T47D (cell line): ENCODE results near the gene PPP1R12C.
A peak's percentile ranks its signal among the peaks of the same experiment; 100 is the strongest.

Source experiments
- DNase-seq, 2 experiments: peaks; one replicate each; pipeline versions ENCODE4 v3.0.0 to v3.0.0-alpha.2; 2011 to 2012; ENCODE audit warnings: low read depth in 1 of 2, low spot score in 1 of 2
- JUND ChIP-seq: IDR thresholded peaks from 2 replicates; pipeline ENCODE4 v1.6.1; 2012; ENCODE audit warnings: low read depth
- in situ Hi-C: cut with HindIII; loops from 2 replicates; pipeline ENCODE4 v1.10.0; 2016; ENCODE audit warnings: low sequenced_read_pairs, low pct_unique_long_range_greater_than_20kb

PPP1R12C gene

DNA sequence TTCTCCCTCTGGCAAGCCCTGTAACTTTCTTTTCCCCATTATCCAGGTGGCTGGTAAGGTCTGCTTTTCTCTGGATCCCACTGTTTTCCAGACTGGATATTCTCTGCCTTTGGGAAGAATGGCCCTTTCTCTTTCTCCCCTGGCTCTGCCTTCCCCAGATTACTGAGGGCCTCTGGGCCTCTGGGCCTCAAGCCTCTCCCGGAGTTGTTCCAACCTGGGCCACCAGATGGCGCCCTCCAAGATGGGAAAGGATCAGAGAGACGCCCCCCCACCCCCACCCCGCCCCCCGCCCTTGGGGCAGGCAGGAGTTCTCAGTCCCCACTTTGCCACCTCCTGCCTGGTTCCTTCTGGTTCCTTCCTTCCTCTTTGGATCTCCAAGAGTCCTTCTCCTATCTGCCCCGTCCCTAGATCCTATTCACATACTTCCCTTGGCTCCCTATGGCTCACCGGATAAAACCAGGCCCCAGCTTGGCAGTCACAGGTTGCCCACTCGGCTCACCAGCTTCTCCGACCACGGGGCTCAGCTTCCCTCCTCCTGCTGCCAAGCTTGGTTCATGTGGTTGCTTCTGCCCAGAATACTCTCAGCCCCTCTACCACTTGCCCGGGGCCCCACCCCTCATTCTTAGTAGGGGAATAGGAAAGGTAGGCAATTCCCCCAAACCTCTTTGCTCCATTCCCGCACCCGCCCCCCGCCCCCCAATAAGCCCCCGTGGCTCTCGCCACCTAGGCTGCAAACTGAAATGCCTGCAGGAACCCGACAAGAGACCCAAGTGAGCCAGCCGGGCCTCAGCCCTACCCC lies 28.7 kb downstream of the PPP1R12C start:
- peak; percentile 69 to 74 for DNase-seq
- TF ChIP-seq JUND: no peak
- in situ Hi-C loops: no loop called here

DNA sequence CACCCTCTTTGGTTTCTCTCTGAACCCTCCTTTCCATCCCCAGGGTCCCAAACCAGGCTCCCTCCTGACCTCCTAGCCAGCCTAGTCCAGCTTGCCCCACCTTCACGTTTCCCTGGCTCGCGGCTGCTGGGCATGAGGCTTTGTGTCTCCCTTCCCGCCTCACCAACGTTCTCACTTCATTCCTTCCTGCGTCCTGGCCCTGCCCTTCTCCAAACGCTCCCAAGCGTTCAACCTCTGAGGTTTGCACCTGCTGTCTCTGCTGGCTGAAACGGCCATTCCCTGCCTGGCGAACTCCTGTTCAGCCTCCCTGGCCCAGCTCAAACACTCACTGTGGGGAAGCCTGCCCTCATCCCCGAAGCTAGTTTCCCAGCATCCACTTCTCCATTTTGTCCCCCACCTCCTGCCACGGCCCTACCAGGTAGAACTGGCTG lies 29.4 kb downstream of the PPP1R12C start:
- no peak for DNase-seq
- in situ Hi-C loops: no loop called here
- no peak for TF ChIP-seq JUND

DNA sequence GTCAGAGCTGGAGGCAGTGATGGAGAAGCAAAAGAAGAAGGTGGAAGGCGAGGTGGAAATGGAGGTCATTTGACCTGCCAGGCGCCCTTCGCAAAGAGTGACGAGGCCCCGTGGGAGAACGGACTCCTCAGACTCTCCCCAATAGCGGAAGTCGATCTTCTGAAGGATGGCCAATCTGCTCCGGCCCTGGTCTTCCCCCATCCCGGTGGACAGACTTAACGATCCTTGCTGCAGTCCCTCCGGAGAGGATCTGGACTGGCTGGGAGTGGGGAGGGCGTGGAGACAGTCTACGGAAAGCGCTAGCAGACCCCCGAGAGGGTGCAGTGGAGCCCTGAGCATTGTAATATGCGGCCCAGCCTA lies 29.9 kb downstream of the PPP1R12C start:
- DNase-seq: no peak
- in situ Hi-C loops: no loop called here
- TF ChIP-seq JUND: no peak

DNA sequence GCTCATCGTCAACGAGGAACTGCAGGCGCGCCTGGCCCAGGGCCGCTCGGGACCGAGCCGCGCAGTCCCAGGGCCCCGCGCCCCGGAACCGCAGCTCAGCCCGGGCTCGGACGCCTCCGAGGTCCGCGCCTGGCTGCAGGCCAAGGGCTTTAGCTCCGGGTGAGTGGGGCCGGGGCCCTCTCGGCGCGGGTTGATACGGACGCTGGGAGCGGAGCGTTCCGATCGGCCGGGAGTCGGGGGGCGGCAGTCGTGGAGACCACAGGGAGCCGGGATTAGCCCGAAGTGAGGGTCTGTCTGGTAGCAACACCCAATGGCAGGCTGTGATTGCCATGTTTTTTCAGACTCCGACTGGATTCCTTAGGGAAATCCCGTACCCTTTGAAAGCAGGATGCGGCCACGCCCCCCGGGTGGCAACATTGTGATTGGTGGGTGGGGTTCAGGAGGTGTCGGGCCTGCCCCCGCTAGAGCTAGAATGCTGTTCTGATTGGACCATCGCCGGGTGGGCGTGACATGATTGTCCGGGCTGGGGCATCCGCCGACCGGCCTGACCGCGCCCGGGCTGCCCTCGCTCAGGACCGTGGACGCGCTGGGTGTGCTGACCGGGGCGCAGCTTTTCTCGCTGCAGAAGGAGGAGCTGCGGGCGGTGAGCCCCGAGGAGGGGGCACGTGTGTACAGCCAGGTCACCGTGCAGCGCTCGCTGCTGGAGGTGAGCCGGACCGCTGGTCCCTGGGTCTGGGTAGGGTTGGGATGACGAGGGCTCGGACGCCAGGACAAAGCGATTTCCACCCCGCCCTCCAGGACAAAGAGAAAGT lies 30.5 kb downstream of the PPP1R12C start:
- DNase-seq: no peak
- in situ Hi-C loops: no loop called here
- TF ChIP-seq JUND: no peak

DNA sequence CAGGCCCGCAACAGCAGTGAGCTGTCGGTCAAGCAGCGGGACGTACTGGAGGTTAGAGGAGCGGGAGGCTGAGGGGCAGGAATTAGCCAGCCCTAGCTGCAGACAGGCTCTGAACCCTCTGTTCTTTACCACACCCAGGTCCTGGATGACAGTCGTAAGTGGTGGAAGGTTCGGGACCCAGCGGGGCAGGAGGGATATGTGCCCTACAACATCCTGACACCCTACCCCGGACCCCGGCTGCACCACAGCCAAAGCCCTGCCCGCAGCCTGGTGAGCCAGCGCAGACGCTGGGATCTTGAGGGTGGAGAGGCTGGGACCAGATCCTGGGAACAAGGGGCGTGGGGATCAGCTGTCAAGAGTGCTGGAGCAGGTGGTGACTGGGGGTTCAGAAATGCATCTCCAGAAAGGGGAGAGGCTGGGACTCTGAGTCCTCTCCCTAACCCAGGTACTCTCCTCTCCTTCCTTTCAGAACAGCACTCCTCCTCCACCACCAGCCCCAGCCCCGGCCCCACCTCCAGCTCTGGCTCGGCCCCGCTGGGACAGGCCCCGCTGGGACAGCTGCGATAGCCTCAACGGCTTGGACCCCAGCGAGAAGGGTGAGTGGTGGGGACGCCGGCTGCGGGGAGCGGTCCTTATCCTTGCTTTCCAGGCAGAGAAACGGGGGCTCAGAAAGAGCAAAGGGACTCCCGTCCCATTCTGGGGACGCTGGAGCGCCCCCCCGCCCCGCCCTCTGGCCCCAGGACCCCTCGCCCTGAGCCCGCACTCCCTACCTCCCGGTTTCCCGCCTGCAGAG lies 31.3 kb downstream of the PPP1R12C start:
- no peak for DNase-seq
- TF ChIP-seq JUND: no peak
- in situ Hi-C loops: no loop called here

DNA sequence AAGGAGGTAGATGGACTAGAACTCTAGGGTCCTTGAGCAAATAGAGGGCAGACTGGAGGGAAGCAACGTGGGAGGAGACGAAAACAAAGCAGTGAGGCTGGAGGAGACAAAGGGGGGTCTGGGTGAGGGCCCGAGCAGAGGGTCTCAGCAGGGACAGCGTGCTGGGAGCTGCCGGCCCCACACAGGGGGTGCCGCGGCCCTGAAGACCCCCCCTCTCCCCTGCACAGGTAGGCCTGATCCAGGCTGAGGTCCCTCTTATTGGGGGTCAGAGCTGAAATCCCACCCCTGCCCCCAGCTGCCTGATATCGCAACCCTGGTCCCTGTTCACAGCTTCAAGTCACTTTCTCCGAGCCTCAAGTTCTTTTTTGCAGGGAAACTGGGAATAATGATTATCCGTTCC lies 33.0 kb downstream of the PPP1R12C start:
- DNase-seq: no peak
- in situ Hi-C loops: no loop called here

DNA sequence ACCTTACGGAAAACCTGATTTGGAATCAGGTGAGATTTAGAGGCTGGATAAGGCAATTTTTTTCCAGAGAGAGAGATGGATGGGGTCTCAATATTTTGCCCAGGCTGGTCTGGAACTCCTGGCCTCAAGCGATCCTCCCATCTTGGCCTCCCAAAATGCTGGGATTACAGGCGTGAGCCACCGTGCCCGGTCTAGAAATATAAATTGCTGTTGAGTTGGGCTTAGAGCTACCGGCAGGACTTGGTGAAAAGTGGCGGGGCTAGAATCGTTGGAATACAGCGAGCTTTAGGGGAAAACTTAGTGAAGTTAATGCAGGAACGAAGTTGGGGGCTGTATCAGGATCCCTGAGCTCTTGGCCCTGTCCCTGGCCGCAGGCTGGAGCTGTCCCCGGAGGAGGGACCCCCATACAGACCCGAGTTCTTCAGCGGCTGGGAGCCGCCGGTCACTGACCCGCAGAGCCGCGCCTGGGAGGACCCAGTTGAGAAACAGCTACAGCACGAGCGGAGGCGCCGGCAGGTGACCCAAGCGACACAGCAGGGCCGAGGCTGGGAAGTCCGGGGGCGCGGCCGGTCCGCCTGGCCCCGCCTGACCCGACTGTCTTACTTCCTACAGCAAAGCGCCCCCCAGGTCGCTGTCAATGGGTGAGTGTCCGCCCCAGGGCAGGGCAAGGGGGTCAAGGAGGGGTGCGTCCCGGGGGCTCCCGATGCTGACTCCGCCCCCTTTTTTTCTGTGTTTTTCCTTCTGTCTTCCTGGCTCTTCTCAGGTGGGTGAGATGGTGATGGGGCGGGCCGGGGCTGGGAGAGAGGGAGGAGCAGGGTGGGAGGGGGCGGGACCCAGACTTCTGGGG lies 34.2 kb downstream of the PPP1R12C start:
- in situ Hi-C loops: no loop called here
- TF ChIP-seq JUND: no peak

More for the DNA sequence above, 33.0 kb downstream of the PPP1R12C start:
- no peak for TF ChIP-seq JUND

DNA sequence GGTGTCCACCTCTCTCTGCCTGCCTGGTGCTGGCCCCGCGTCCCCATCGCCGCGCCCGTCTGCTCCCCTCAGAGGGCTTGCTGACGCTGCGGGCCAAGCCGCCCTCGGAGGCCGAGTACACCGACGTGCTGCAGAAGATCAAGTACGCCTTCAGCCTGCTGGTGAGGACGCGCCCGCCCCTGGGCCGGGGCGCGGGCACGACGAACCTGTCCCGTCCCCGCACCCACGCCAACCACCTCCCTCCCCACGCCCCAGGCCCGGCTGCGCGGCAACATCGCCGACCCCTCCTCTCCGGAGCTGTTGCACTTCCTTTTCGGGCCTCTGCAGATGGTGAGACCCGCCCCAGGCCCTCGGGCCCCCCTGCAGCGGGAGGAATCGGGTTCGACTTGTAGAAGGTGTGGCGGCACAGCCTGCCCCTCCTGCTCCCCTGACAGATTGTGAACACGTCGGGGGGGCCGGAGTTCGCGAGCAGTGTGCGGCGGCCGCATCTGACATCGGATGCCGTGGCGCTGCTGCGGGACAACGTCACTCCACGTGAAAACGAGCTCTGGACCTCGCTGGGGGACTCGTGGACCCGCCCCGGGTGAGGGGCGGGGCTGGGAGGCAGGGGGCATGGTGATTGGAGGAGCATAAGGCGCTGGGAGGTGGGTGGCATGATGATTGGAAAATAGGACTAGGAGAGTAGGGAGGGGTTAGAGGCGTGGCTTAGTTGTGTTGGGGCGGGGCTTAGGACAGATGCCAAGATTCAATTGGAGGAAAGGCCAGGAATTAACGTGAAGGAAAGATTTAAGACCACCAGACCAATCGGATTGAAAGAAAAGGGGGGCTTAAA lies 35.2 kb downstream of the PPP1R12C start:
- in situ Hi-C loops: no loop called here
- TF ChIP-seq JUND: no peak
- no peak for DNase-seq

More for the DNA sequence above, 34.2 kb downstream of the PPP1R12C start:
- DNase-seq: no peak

DNA sequence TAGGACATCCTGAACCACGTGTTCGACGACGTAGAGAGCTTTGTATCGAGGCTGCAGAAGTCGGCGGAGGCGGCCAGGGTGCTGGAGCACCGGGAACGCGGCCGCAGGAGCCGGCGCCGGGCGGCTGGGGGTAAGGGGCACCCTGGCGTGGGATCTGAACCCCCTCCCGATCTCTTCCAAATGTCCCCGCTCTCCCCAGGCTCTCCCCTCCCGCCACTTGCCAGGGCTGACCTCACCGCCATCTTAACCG lies 35.7 kb downstream of the PPP1R12C start:
- DNase-seq: no peak
- no peak for TF ChIP-seq JUND
- in situ Hi-C loops: no loop called here

DNA sequence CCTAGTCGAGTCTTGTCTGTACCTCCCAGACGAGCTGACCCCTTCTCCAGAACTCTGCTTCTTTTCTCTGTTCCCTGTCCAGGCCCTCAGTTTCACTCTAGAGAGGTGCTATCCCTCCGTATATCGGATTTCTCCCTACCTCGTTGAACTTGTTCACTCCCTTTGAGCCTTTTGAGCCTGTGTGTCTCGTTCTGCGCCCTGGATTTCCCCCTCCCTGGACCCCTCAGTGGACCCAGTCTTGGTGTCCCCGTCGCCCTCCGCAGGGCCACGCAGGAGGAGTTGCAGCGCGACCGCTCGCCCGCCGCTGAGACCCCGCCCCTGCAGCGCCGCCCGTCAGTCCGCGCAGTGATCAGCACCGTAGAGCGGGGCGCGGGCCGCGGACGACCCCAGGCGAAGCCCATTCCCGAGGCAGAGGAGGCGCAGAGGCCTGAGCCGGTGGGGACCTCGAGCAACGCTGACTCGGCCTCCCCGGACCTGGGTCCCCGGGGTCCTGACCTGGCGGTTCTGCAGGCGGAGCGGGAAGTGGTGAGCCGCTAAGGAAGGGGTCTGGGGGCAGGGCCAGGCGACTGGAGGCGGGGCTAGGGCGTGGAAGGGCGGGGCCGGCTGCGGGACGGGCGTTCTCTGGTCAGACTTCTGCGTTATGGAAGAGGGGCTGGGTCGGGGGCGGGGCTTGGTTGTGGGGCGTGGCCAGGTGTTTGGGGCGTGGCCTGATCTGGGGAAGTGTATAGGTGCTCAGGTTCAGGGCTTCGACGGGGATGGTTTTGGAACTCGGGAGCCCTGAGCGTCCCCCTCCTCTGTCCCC lies 36.3 kb downstream of the PPP1R12C start:
- TF ChIP-seq JUND: no peak
- DNase-seq: peak in 1 of 2 experiments; percentile 51
- in situ Hi-C loops: no loop called here
